HuH-7.5 (cell line): ENCODE measurements around the gene CALML3.
"Not testable (repeated sequence)": the region's sequence is repeated elsewhere in the genome, so short reads cannot be mapped to it uniquely, and the experiment has no call there.

Experiments
- DNase-seq: peaks from one replicate; pipeline ENCODE4 v3.0.0; 2011; ENCODE audit warnings: low spot score

The CALML3 gene

DNA sequence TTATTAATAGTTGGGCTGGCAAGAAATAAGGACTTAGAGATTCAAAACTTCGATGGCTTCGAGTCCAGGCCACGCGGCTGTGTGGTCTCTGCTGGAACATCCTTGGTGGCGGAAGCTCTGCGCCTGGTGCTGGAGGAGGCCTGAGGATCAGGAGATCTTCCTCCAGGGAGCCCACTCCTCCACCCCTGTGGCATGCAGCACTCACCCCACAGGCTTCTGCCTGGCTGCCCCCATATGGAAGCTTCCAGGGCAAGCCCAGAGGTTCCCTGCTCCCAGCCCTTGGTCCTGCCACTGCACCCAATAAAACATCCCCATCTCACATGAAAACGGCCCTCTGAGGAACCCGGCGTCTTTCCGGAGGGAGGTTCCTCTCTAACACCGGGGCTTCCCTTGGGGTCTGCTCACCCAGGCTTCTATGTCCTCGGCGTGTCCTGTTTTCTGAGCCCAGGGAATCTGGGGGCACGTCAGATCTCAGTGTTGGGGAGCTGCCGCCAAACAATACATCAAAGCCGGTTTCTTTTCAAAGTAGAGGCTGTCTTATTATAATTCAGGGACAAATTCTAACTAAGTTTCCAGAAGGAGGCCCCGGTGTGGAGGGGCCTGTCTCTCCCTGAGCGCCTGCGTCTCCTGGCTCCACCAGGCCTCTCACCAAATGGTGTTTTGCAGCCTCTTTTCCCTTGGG lies 32.4 kb downstream of the CALML3 start:
- no peak for DNase-seq

DNA sequence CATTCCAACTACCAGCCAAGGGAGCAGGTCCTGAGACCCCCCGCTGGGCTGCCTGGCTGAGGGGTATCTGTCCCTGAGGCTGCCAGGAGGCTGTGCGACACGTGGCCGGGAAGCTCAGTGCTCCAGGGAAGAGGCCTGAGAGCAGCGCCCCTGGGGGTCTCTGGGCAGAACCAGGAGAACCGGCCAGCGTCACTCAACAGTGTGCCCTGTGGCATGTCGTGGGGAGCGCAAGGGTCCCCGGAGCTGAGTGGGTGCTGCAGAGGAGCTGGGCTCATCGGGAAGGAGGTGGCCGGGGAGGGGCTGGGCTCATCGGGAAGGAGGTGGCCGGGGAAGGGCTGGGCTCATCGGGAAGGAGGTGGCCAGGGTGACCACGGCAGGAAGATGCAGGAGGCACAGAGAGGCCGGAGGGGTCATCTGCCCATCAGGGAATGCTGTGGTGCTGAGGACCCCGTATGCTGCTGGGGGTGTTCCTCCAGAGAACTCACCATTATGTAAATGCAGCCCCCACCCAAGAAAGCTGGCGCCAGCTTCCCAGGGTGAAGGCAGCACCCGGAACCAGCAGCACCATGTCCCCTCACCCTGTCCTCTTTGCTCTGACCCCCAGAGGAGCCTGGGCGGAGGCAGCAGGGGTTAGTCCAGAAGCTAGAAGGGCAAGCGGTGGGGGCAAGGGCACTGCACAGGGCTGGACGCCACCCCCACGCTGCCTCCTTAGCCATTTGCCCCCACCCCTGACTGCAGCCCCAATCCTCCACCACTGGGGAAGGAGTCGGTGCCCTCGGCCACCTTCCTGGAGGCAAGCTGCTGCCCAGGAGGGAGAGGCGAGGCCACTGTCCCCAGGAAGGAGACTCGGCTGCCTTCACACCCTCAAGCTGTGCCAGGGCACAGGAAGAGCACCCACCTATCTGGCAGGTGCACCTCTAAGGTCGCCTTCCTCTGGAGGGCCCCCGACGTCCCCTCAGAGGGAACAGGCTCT lies 33.3 kb downstream of the CALML3 start:
- DNase-seq, result no peak

DNA sequence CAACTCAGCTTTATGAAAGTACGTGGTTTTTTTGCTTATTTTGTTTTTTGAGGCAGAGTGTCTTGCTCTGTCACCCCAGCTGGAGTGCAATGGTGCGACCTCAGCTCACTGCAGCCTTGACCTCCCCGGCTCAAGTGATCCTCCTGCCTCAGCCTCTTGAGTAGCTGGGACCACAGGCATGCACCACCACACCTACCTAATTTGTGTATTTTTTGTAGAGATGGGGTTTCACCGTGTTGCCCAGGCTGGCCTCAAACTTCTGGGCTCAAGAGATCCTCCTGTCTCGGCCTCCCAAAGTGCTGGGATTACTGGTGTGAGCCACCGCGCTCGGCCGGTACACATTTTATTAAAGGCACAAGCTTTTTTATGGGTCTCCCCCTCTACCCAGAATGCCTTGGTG lies 34.3 kb downstream of the CALML3 start:
- DNase-seq, result not testable (repeated sequence)

DNA sequence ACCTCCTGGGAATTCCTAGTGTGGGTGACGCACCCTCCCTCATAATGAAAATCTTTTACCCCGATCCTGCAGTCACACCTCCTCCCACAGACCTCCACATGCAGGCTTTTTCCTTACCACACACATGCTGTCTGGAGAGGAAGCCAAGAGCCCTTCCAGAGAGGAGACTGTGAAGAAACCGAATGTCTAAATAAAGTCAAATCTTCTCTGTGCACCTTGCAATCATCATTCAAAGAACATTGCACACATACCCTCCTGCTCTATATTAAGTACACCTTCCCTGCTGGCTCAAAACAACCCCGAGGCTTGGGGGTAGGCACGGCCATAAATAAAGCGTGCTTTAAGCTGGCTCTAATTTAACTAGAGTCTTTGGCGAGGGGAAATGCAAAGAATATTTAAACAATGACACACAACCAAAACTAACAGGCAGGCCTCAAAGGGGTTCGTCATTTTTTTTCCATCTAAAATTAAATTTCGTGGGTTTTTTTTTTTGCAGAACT lies 34.9 kb downstream of the CALML3 start:
- DNase-seq, result no peak

DNA sequence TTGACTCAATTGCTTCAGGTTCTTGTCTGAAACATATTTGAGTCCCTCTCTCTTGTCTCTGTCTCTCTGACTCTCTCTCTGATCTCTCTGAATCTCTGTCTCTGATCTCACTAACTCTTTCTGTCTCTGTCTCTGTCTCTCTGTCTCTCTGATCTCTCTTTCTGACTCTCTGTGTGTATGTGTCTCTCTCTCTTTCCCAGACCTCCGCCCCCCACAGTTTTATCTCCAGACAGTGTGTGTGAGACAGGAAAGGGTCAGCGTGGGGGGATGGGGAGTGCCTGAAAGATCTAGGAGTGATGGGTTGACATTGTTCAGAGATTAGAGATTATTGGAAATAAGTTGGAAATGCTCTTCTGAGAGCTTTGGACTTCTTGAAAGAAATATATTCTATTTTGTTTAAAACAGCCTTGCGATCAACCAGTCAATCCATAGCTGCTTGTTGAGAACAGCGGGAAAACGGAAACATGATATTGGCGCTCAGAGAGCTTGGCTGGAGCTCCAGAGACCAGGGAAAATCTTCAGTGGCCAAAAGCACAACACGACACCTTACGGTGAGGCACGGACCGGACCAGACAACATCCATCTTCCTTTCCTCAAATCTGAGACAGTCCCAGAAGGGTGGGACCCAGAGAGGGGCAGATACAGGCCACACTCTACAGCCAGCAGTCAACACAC lies 35.5 kb downstream of the CALML3 start:
- no peak for DNase-seq

DNA sequence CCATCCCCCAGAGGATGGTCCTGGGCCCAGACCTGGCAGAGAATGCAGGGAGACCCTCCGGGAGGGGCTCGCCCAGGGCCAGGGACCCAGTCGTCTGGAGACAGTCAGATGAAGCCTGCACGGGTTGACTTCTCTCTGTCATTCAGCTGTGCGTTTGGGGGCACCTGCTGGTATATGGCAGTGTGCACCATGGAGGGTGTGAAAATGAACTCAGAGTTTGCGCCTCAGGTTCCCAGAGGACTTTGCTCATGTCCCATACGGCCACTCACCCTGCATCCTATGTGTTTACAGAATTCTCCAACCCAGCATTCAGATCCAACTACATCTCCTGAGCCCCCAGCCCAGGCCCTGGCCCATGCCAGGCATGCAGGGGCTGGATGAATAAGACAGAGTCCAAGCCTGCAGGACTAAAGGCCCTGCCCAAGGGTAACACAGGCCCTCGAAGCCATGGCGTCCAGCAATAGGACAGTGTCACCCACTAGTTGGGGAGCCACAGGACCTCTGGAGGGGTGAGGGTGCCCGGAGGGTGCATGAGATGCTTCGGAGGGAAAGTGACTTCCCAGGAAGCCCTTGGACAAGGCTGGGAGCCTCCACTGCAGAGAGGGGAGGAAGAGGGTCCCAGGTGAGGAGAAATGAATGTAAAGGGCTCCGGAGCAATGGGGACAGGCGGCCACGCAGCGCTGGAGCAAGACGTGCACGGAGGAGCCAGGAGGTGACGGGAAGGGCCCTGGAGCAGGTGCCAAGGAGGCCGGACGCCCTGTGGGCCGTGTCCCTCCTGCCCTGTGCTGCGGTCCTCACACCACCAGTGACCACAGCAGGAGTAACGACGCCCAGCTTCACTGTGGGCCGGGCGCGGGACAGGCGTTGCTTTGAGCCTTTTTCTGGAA lies 36.3 kb downstream of the CALML3 start:
- no peak for DNase-seq

DNA sequence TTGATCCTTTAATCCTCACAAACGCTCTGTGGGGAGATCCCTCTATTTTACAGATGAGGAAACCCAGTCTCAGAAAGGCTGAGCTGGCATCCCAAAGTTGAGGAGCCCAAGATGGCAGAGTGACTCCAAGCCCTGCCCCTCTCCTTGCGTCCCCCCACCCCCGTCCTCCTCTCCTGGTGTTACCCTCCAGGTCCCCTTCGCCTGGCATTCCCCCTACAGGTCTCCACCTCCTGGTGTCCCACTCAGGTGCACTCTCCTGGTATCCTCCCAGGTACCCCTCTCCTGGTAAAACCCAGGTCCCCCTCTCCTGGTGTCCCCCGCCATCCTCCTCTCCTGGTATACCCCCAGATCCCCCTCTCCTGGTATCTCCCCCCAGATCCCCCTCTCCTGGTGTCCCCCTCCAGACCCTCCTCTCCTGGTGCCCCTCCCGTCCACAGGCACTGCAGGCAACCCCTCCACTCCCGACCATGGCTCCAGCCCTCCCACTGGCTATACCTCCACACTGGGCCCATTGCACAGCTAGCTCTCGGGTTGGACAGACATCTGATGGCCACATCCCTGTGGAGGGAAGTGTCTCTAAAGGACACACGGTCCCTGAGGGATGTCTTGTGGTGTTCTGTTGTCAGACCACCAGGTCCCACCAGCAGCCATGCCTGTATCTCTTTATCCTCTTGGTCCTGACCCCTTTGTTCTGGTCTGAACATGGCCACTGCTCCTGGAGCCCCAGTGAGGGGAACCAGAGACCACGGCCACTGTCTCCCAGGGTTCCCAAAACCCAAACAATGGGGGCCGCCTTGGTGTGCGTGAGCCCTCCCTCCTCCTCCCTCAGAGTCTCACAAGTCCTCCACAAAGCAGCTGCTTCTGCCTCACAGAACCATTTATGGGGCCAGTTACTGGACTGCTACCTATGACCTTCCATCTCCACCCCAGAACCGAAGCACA lies 37.2 kb downstream of the CALML3 start:
- no peak for DNase-seq

DNA sequence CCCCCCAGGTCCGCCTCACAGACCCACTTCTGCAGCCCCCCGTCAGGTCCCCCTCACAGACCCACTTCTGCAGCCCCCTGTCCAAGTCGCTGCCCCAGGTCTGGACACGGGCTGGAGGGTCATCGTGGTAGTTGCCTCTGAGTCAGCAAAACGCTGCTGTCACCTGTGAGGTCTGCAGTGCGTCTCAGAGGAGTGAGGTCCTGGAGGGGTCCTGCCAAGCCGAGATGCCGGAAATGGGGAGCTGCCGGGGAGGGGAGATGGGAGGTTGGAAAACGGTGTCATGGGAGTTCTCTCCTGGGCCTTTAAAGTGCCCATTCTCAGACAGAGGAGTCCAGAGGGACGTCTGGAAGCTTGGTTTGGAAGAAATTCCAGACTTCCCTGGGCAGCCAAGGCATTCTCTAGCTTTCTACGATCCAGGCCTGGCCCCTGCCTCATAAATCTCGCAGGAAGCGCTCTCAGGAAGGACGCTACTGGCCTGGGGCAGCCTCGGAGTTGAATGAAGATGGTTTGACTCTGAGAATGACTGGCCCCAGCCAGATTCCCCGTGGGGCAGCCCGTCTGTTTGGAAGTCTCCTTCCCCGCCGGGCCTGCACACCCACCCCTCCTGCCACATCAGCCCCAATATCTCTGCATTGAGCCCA lies 38.7 kb downstream of the CALML3 start:
- DNase-seq, result no peak

DNA sequence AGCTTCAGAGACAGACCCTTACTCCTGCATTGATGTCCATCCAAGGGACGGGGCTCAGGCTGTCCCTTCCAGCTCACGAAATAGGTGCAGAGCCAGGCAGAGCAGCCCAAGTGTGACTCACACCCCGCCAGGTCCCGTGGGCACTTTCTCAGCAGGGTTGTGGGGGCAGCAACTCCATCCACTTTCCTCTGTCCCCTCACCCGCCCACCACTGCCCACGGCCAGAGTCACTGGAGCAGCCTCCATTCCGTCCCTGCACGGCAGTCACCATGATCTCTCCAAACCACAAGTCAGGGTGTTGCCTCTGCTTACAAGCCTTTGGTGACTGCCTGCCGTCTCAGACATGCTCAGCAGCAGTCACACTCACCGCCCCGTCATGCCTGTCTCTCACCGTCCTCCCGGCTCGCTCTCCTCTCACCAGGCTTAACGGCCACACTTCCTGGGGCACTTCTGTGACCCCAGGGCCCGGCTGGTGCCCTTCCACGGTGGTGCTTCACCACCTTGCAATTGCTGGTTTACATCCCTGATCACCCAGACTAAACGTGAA lies 39.3 kb downstream of the CALML3 start:
- DNase-seq, result no peak

DNA sequence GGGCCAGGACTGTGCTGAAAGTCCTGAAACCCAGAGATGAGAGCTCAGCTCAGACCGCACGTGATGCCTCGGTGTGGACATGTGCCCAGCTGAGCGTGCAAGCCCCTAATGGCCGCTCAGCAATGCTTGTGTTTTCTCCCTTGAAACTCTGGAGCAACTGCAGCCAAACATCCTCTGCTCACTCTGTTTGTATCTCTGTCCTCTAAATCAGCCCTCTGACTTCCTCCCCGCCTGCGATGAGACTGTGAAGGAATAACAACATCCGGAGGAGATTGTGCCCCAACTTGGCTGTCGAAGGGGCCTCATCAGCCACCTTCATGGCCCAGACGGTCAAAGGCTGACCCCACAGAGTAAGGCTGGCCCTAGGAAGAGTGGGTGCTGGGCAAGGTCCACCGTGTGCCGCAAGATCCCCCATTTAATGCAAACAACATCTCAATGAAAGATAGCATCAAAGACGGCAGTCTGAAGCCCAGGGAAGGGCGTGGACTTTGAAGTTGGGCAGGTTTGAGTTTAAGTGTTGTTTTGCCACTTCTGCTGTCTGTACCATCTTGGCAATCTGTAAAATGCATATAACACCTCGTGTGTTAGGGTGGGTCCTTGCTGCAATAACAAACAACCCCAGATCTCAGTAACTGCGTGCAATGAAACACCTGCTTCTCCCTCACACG lies 39.9 kb downstream of the CALML3 start:
- no peak for DNase-seq

DNA sequence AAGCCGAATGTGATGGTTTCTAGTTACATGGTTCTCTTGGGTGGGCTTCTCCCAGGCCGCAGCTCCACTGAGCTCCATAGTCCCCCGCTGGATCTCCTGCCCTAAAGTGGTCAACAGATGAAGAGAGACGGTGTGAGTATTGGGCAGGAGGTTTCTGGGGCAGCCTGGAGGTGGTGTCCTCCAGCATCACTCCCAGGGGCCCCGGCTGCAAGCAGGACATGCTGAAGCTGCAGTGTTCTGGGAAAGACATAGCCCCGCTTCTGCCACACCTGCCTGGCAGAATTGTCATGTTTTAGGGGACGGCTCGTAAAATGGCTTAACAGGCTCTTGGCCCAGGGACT lies 40.4 kb downstream of the CALML3 start:
- no peak for DNase-seq

DNA sequence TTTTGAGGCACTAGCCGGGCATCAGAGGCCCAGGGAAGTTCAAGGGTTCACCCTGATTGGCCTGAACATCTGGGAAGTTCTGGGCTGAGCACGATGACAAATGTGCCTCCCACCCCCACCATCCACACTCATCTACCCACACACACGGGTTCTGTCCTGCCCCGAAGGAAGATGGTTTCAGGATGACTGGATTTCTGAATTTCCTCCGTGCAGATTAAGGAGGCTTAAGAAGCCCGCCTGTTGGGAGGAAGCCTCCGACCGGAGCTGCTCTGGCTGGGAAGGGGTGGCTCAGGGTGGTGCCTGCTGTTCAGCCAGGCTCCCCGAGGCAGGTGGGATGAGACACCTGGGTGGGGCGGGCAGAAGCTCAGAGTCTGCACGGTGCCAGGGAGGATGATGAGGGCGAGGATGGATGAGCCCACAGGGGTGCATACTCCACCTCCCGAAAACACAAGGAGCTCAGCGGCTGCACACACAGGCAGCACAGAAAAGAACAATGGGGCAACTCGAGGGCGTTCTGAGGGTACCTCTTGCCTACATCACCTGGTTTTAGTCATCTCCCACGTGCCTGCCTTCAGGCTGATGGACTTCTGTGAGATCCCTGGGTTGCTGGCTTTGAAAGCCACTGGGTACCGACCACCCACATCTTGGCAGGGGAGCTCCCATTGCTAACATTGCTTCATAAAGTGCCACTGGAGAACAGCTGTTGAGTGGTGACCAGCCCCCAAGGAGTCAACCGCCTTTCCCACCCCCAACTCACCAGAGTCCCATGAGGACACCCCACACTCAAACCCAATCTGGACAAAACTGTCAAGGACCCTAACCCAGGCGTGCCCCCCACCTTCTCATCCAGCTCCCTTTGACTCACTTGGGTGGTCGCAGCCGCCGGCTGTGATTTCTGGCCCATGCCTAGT lies 41.2 kb downstream of the CALML3 start:
- DNase-seq, result no peak

DNA sequence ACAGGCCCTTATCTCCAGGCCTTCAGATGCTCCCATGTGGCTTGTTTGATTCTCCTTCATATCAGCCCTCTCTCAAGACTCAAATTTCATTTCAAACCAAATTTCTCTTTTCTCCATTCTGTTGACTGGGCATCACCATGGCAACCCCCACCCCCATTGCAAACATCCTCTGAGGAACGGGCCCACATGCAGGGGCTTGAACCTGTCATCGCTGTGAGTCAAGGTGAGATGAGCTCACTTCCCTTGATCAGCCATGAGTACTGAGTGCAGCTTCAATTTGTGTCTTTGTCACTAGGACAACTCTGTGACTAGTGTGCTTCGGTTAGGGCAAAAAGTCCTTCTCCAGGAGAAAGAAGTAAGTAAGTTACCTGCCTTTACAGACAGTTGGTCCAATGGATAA lies 41.9 kb downstream of the CALML3 start:
- no peak for DNase-seq

DNA sequence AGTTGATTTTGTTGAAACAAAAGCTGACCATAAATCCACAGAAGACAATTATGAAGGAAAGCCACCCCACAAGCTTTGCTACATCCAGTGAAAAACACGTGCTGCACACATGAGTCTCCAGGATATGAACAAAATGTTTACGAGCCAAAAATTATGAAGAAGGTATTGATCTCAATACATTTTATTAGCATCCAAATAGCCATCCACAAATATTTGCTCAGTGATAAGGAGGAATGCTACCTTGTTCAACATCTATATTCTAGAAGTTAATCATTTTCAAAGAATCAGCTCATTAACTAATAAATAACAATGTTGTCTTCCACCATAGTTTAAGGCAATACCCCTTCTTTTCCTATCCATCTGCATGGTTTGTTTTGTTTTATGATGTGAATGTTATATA lies 42.7 kb downstream of the CALML3 start:
- DNase-seq, result no peak

DNA sequence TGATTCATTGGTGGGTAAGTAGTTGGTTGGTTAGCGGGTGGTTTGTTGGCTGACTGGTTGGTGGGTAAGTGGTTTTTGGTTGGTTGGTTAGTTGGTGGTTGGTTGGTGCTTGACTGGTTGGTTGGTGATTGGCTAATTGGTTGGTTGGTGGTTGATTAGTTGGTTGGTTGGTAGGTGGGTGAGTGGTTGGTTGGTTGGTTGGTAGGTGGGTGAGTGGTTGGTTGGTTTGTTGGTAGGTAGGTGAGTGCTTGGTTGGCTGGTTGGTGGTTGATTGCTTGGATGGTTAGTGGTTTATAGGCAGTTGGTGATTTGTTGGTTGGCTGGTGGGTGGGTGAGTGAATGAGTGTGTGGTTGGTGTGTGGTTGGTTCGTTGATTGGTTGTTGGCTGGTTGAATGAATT lies 44.2 kb downstream of the CALML3 start:
- DNase-seq, result no peak

DNA sequence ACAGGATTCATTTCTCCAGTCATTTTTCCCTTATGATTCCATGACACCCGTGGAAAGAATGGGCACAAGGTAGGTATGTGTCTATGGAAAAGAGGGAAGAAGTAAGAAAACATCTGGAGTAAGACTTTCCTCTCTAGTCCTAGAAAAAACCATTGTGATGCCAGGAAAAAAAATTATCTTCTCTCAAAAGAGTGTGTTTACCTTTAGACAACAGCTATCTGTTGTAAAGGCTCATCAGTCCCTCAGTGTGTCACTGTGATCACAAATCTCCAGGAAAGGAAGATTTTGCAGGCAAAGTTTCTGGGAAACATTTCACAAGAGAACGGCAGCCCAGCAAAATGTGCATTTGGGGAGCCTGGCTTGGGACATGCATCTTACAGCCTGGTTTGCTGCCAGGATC lies 44.8 kb downstream of the CALML3 start:
- no peak for DNase-seq

DNA sequence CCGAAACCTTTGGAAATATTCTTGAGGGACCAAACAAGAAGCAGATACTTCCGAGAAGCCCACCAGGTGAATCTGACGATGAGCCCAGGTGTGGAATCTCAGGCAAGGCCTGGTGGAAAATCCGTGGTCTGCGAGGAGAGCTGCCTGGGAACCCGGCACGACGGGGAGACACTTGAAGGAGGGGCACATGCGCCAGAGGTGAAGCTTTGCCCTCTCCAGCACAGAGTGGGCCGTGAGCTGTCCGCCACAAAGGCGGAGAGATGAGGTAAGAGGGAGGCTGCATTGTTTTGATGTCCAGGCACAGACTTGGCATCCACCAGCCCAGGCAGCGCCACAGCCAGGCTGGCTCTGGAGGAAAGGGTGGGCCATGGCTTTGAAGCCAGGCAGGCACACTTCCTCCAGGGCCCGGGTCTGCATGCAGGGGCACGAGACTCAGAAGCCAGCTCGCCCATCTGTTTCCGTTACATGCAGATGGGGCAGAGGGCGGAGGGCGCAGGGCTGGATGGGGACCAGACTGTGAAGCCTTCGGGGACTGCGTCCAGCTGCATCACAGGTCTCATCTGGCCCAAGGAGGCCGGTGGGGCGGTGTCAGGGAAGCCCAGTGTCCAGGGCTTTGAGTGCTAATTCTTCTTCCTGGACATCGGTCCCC lies 45.4 kb downstream of the CALML3 start:
- no peak for DNase-seq
